NCI-H2029 (cell line): ENCODE data around the gene RIMKLA.

Source experiments
- DNase-seq: peaks from one replicate; lab custom pipeline; 2025; lab: John Stamatoyannopoulos, UW

The RIMKLA gene

GRCh38 chr1:42427240-42427639, 46.6 kb downstream of the RIMKLA start:
- DNase-seq, result no peak

DNA sequence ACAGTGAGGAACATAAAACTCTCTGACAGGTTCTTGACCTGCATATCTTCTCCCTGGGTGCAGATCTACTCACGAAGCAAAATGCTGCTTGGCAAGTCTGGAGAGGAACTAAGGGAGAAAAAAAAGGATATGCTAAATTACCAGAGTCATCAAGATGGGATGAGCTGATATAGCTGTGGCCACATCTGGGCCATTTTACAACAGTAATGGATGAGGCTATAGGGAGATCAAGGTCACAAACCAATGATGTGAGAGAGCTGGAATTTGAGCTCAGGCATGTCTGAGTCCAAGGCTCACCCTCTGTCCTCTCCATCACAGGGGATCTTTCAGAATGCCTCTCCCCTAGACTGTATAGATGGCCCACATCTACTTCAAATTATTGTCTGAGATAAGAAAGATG, 49.0 kb downstream of the RIMKLA start:
- no peak for DNase-seq

- DNase-seq, result no peak
Measured at GRCh38 chr1:42430286-42431135, 49.9 kb downstream of the RIMKLA start.

DNA sequence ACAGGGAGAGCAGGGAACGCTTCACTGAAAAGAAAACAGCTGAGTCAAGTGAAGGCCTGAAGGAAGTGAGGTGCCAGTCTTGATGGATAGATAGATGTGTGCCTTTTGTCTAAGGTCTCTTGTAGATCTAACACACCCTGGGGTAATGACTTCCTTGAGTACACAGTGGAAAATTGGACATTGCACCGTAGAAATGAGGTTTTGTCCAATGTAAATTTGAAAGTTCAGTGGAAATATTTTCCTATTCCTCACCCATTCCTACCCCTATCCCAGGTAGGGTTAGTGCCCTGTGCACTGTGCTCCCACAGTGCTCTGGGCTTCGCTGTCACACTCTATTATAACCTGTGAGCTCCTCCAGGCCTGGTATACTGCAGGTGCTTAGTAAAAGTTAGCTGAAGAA, 50.9 kb downstream of the RIMKLA start:
- DNase-seq, result no peak

DNA sequence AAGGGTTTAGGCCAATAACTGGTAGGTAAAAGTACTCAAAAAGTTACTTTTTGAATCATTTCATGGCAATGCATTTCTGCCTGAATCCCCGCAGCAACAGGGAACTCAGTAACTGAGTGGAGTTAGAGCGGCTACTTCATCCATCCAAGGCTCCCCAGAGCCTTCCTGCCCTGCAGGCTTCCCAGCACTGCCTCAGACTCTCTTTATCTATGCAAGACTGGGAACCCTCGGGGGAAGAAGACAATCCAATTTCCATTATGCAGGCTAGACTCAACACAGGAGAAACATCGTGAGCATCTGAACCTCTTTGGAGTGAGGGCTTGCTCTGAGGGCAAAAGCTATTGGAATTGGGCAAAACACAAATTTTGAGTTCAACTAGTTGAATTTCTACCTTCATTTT, 52.1 kb downstream of the RIMKLA start:
- no peak for DNase-seq

GRCh38 chr1:42433369-42433768, 52.8 kb downstream of the RIMKLA start:
- no peak for DNase-seq

GRCh38 chr1:42434340-42434739, 53.7 kb downstream of the RIMKLA start:
- DNase-seq, result no peak

- DNase-seq, result peak; percentile 87
Measured at GRCh38 chr1:42439940-42440339, 59.3 kb downstream of the RIMKLA start.

- DNase-seq, result no peak
Measured at GRCh38 chr1:42442662-42443061, 62.1 kb downstream of the RIMKLA start.

DNA sequence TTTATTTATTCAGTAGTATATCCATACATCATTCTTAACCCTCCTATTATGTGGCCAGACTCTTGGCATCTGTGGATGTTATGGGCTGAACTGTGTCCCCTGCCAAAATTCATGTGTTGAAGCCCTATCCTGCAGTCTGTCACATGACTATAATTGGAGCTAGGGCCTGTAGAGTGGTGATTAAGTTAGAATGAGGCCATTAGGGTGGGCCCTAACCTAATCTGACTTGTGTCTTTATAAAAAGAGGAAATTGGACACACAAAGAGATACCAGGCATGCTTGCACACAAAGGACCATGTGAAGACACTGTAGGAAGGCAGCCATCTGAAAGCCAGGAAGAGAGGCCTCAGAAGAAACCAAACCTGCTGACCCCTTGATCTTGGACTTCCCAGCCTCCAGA, 68.7 kb downstream of the RIMKLA start:
- DNase-seq, result no peak

- DNase-seq, result no peak
Measured at GRCh38 chr1:42450061-42450460, 69.5 kb downstream of the RIMKLA start.

GRCh38 chr1:42453386-42453785, 72.8 kb downstream of the RIMKLA start:
- no peak for DNase-seq

GRCh38 chr1:42454403-42454802, 73.8 kb downstream of the RIMKLA start:
- no peak for DNase-seq

DNA sequence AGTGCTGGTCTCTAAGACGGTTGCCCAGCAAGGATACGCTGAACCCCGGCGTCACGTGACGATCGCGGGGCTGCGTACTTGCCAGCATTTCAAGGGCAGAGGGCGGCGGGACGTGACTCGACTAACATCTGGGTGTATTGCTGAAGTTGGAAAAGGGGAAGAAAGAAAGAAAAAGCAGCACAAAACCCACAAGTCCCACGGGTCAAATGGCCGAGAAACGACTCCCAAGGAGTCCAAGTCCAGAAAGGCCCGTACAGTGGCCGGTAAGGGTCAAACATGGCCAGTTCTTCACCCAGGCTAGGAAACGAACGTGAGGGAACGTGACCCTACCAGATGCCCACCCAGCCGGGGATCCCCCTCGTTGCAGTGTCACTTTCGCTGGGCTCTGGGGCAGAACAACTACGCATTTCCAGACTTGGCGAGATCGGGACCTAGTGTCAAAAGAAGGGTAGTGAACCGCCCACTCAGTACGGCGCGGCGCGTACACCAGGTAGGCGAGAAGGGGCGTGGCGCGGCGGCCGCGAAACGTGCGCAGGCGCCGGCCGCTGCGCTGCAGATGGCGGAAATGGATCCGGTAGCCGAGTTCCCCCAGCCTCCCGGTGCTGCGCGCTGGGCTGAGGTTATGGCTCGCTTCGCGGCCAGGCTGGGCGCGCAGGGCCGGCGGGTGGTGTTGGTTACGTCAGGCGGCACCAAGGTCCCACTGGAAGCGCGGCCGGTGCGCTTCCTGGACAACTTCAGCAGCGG, 75.6 kb downstream of the RIMKLA start, which contains the start of the genes PPCS and ZMYND12:
PPCS (plus strand) TSS at position 534 of the 744 bp plus-strand sequence; CDS start at position 557, 23 bp downstream.
ZMYND12 (minus strand) TSS at position 13 of the 744 bp plus-strand sequence. CDS start 25 bp downstream, outside the sequence.
- DNase-seq, result peak; percentile 98

- peak; percentile 88 for DNase-seq
Measured at GRCh38 chr1:42456754-42457089, 76.1 kb downstream of the RIMKLA start.

DNA sequence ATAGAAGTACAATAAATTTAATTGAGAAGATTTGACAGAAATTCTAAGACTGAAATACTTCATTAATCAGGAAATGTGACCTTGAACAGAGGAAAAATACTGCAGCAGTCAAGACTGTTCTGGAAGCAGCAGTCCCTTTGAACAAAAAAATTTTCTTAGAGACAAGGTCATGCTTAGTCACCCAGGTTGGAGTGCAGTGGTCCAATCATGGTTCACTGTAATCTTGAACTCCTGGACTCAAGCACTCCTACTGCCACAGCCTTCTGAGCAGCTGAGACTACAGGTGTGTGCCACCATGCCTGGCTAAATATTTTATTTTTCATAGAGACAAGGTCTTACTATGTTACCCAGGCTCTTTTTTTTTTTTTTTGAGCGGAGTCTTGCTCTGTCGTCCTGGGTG, 80.6 kb downstream of the RIMKLA start:
- DNase-seq, result no peak

- peak; percentile 100 for DNase-seq
Measured at GRCh38 chr1:42462828-42463763, 82.5 kb downstream of the RIMKLA start, which contains the start of gene CCDC30. Gene CCDC30 (plus strand): TSS chr1:42463286. CDS start chr1:42480552, 17,266 bp downstream.

GRCh38 chr1:42463921-42464320, 83.3 kb downstream of the RIMKLA start:
- DNase-seq, result no peak

DNA sequence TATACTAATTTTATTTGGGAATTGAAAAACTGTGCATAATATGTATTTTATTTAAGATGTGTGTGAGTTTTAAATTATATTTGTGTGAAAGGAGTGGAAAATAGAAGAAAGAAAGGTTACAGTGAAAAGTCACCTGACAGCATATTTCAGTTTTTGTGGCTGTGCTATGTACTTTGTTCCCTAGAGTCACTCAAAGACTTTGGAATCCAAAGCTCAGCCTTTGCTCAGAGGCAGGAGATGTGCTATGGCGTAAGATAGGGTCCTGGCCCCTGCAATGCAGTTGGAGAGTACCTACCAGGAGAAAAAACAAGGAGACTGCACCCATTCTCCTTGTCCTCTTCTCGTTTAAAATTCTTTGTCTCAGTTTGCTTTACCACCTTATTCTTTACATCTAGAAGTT, 85.4 kb downstream of the RIMKLA start:
- no peak for DNase-seq

GRCh38 chr1:42469727-42470126, 89.1 kb downstream of the RIMKLA start:
- DNase-seq, result no peak
